GDM1 (cell line): Measurements from ENCODE around the gene SMIM43.
"Not testable (repeated sequence)": the region's sequence is repeated elsewhere in the genome, so short reads cannot be mapped to it uniquely, and the experiment has no call there.

Source experiments
- DNase-seq: peaks from one replicate; lab custom pipeline; 2025; lab: John Stamatoyannopoulos, UW

The SMIM43 gene

DNA sequence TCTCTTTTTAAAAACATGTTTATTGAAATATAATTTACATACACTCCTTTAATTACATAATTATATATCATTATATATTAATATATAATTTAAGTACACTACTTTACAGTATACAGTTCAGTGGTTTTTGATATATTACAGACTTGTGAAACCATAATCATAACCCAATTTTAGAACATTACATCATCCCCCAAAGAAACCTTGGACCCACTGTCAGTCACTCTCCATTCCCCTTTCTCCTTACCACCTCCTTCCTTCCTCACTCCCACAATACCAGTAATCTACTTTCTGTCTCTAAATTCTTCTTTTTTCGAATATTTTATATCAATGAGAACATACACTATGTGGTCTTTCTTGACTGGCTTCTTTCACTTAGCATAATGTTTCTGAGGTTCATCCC lies 18.2 kb upstream of the SMIM43 start:
- no peak for DNase-seq

DNA sequence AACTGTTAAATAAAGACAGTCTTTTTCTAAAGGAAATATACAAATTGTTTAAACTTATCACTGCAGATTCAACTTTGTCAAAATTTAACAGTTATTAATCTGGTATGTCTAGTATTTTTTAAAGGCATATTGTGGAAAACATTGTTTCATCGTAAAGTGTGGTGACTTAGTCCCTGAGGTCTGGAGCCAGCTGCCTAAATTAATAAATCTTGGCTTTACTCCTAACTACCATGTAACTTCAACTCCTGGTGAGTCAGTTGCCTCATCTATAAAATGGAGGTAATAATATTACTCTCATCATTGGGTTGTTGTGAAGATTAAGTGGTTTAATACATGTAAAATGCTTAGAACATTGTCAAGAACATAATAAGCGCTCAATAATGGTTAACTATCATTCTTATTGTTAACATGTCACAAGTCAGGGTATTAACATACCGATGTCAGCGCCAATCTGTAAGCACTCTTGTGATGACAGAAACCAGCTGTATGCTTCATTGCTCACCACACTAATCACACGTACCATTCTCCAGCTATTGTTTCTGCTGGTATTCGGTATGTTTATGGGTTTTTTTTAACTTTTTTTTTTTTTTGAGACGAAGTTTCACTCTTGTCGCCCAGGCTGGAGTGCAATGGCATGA lies 14.1 kb upstream of the SMIM43 start:
- DNase-seq = no peak

DNA sequence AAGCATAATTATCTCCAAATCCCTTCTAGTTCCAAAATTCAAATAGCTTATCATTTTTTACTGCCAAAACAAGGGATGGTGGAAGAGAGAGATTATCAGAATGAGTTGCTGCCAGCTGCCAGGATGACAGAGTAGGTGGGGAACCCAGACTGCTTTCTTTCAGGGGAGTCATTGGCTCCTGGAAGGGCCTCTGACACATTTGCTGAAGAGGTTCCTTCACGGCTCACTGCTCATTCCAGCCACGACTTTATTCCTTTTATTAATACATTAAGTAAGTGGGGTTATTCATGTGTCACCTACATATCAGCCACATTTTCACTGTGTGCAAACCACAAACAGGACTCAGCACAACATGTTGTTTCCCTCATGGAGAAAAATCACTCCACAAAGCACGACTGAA lies 12.7 kb upstream of the SMIM43 start:
- no peak for DNase-seq

DNA sequence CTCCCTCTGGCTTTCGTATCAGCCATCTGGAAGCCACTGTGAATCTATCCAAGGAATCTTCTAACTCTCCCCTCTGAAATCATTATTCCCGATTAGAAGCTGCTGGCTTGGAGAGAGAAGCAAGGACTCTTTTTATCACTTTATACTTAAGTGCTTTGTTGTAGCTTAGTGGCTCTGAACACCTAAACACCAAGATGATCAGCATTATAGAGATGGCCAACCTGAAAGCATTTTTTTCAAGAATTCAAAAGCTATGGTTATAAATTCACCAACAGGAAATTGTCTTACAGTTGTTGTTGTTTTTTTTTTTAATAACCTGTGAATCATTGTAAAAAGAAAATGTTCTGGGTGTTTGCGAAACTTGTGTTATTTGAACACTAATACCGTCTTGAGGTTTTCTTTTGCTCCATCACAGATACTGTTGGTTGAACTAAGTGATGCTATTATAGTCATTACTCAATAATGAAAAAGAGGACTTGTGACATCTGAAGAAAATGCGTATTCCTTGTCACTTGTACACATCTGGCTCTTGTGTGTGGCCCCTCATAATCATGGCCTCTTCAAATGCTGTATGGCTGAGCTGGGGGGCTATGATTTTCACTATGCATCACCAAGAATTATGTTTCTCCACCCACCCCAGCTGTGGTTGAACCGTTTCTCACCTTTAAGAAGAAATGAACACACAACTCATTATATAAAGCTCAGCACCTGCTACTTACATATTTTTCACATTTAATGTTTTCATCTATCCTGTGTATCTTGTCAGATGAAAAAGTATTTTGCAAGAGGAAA lies 11.8 kb upstream of the SMIM43 start:
- DNase-seq = no peak

DNA sequence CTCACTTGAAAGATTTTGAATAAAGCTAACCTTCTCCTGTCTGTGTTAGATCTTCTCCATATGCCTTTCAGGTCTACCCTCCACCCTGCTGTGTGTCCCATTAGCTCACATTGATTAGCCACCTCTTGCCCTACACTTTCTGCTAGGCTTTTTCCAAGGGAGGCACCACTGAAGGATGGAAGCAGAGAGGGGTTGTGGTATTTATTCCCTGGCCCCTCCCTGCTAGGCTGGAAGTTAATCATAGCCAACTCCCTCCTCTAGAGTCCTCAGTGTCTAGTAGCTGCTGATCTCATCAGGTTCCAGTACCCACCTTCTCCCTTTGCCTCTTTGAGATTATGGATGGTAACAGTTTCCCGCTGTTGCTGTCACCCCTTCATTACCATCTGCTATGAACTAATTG lies 8.9 kb upstream of the SMIM43 start:
- no peak for DNase-seq

DNA sequence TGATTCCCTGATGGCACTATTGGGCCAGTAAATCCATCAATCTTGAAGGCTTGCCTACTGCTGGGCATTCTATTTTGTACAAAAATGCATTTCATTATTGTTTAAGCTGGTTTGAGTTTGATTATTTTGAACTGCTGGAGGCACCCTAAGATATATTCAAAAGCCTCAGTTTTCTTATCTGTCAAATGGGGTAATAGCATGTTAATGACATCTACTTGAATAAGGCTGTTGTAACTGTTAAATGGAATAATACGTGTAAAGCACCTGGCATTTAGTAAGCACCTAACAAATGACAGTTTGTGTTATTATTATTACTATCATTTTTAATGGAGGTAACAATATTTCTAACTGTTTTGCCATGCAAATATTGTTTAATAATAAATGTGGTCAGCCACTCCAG lies 6.9 kb upstream of the SMIM43 start:
- no peak for DNase-seq

DNA sequence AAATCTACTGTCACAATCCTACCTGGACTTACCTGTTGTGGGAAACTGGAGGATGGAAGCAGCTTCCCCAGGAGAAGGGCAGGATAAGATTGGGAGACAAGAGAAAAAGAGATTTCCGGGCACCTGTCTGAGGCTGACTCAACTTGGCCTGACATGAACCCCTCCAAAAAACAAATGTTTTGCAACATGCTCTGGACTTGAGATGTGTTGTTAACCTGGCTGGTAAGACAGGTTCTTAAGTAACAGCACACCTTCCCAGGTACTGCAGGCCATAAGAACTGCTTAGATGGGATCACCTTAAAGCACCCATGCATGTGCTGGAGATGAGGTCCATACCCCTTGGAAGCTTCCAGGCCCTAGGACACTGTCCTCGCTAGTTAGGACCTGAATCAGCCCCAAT lies 4.4 kb upstream of the SMIM43 start:
- no peak for DNase-seq

DNA sequence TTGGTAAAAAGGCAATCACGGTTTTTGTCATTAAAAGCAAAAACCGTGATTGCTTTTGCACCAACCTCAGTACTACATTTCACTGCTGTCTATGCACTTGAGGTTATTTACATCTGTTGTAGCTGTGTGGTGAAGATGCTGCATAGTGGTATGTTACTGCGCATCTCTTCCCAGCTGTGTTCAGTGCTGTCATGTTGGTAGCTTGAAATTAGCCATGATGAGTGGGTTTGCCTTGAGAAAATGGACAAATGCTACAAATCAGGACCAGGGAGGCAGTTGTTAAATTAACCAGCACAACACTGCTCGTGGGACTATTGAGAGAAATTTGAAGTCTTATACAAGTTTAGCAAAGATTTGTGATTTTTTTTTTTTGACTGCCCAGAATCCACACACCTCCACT lies 2.2 kb upstream of the SMIM43 start:
- no peak for DNase-seq

DNA sequence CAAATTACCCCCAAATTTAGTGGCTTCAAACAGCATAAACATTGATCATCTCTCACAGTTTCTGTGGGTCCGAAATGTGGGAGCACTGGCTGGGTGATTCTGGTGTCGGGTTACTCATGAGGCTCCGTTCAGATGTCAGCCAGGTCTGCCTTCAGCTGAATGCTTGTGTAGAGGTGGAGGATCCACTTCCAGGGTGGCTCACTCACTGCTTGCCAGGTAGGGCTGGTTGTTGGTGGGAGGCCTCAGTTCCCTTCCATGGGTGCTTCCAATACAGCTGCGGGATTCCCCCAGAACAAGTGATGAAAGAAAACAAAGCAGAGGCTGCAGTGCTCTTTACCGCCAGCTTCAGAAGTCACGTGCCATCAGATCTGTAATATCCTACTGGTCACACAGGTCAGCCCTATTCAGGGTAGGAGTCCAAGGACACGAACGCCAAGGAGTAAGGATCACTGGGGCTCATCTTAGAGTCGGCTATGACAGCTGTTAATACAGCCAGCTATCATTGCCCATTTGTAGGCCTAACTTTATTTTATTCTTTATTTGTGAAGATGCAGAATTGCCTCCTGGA lies 1.1 kb upstream of the SMIM43 start:
- DNase-seq = no peak

DNA sequence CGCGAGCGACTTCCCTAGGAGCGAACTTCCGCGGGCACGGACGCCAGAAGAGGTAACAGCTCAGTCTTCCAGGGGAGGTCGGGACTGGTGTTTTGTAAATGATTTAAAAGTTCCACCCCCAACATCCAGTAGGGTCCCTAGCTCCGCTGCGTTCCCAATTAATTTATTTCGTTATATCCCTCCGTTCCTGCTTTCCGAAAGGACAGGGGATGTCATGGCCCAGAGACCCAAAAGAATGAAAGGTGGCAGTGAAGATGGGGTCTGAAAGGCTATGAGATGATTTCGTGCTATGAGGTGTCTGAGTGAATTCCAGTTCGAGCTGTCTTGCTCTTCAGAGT lies 373 bp upstream of the SMIM43 start:
- DNase-seq = no peak

DNA sequence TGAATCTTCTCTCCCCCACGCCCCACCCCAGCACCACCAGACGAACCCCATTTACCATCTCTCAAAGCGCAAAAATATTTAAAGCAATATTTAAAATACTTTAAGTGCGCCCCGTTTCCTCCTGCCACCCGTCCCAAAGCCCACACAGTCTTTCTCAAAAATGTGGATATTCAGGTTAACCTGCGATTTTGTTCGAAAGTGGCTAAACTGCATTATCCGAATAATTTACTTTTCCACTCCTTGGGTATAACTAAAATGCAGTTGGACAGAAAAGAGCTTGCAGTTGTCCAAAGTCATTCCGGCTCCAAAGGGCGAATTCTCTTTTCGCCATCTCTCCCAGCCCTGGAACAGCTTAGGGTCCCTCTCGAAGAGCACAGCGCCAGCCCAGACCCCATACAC lies 662 bp downstream of the SMIM43 start:
- DNase-seq = no peak

DNA sequence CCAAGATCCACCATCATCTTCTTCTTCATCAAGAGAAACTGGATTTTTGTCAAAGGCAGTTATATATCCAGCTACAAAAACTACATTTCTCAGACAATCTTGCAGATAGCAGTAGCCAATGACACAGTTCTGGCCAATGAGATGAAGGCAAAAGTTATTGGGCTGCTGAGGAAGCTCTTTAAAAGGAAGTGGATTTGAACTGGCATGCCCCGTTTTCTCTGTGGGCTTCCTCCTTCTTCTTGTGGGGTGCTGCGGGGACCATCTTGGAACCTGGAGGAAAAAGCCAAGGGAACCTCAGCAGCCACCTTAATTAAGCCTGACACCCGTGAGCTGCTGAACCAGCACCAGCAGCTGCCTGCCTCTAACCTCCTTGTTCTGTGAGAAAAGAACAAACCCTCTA lies 4.8 kb downstream of the SMIM43 start:
- DNase-seq = no peak

DNA sequence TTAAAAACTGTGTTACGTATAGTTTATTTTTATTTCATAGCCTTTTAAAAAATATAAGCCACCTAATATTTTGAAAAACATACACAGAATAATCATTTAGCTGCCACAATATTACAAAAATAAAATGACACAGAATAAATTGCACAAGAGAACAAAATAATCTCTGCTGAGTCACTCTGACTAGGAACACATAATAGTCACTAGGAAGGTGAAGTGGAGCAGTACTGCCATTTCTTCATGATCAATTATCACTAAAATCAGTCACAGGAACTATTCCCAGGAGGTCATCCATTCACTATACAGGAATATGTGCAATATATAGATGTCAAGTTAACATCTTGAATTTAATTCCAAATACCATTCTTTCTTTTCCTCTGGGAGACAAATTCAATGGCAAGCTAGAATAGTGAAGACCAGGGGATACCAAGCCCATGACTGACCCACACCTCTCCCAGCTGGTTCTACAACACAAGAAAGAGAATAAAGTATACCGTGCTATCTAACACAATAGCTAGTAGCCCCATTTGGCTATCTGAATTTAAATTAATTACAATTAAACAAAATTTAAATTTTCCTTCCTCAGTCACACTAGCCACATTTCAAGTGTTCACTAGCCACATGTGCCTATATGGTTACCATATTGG lies 5.9 kb downstream of the SMIM43 start:
- no peak for DNase-seq

DNA sequence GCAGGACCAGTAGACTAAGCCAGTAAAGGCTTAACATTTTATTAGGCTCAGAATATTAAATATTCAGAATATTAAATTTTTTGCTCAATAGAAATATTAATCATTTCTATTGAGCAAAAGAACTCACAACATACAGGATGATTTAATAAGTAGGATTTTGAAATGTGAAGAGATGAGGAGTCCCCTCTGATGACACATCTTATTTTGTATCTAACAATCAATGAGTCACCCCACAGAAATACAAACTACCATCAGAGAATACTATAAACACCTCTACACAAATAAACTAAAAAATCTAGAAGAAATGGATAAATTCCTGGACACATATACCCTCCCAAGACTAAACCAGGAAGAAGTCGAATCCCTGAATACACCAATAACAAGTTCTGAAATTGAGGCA lies 12.8 kb downstream of the SMIM43 start:
- not testable (repeated sequence) for DNase-seq

DNA sequence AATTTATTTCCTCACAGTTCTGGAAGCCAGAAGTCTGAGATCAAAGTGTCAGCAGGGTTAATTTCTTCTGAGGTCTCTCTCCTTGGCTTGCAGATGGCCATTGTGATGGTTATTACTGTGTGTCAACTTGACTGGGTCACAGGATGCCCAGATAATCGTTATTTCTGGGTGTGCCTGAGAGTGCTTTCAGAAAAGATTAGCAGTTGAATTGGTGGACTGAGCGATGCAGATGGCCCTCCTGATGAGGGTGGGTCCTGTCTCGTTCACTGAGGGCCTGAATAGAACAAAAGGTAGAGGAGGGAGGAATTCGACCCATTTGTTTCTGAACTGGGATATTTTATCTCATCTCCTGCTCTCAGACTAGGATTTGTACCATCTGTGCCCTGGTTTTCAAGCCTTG lies 15.7 kb downstream of the SMIM43 start:
- no peak for DNase-seq

DNA sequence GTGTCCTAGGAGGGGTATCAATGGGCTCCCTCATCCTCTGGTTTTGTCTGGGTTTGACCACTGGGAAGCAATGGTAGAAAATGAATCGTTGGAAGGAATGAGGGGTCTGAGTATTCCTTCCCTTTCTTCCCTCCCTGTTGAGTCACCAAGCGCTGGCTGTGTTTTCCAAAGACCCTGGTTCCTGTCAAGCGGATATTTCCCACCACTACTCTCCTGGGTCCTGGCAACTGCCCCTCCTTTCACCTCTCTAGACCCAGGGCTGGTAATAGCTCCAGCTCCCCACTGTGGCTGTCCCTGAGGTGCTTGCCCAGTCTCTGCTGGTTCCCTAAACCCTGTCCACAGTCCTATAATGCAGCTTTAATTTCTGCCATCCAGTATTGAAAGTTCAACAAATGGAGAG lies 22.2 kb downstream of the SMIM43 start:
- no peak for DNase-seq

DNA sequence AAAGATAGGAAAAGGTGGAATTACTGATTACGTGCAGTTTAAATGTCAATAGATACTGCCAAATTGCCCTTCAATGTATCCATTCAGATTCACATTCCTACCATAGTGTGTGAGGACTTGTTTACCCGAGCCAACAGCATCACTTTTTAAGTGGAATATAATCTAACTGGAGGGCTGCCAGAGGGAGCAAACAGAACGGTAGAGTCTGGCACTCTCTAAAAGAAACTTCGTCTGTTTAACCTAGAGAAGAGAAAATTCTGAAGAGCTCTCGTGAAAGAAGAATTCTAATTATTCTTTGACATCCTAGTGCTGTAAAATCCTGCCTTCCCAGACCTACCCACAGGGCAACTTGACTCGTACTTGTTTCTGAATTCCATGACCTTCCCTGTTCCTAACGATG lies 23.2 kb downstream of the SMIM43 start:
- no peak for DNase-seq

DNA sequence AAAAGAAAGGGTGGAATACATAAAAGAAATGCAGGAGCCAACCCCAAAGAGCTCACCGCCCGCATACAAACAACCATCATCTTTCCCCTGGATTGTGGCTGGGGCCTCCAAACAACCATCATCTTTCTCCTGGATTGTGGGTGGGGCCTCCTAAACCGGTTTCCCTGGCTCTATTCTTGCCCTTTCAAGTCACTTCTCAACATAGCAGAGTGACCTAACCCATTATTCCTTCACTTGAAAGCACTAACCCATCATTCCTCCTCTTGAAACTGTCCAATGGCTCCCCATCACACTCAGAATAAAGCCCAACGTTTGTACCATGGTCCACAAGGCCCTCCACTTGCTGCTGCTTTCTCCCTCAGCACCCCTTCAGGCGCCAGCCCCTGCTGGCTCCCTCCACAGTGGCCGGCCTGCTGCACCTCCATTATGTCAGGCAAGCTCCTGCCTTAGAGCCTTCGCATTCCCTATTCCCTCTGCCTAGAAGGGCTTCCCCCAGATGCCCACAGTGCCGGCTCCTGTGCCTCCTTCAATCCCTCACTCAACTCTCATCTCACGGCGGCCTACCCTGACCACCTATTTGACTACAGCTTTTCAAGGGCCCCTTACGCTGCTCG lies 24.1 kb downstream of the SMIM43 start:
- DNase-seq = no peak

DNA sequence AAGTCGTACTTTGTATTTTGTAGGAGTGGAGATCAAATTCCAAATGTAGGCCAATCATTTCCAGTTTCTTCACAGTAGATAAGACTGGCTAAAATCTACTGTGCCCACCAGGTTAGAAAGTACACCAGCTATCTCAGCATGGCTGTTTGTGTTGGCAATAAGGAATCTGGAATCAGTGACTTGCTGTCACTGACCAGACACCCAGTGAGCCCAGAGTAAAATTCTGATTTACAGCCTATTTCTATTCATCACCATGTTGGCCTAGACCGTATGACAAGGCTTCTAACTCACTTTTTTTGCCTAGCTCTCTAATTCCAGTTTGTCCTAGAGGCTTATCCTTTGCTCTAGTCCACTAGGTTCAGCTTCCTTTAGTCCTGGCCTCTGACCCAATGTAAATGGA lies 25.4 kb downstream of the SMIM43 start:
- DNase-seq = no peak

DNA sequence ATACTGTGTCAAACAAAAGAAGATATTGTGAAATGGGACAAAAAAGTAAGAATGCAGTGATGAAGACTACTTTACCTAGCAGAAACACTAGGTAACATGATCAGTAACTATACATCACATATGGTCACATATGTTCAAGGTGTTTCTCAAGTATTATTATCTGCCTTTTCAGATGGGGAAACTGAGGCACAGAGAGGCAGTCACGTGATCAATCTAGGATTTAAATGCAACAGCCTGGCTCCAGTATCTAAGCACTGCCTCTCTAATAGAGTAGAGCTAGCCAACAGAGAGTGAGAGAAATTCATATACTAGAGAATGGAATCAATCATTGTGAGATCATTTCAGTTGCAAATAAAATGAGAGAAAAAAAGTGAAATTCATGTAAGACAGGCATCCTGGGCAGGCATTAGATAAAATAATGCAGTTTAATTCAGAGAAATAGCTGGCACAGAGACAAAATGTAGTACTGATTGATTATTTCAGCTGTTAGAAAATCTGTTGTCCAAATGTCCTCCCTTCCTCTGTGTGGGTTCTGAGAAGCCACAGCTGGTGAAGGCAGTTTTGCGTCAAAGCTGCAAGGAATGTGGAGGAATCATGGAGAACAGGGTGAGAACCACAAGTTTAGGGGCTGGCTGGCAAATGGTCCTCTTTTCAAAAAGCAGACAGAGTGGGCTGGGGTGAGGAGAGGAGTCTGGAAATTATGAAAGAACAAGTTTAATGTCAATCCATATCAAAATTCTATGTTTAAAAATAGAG lies 26.0 kb downstream of the SMIM43 start:
- DNase-seq = no peak

DNA sequence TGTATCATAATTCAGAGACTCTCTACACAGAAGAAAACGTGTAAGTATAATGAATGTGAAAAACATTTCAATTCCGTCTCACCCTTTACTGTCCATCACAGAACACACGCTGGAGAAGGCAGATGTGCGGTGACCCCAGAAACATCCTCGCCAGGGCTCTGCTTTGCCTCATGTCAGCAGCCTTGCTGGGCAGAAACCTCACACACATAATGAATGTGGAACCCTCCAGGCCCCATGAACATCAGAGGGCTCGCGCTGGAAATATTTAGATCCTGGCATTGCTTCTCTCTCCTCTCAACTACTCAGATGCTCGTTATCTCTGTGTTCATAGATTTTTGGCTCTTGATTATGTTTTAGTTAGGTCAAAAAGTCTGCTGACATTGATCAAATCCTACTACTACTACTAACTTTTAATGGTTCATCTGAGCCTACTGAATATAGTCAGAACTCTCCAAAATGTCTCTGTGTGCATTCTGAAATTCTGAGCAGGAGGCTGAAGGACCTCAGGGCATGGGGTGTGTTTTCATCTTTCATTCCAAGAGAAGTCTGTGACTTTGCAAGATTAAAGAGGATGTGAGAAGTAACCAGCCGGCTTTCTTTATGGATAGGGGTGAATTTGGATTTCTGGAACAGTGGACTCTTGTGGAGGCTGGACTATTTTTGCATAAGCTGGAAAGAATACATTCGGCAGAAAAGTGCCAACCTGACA lies 27.0 kb downstream of the SMIM43 start:
- no peak for DNase-seq
